Right ventricle myocardium inferior (tissue), 1 donor: ENCODE measurements around the gene F2RL3. TPM values are rescaled to one million over a fixed set of nuclear protein-coding genes. Genes with fewer than 3 reads are reported as not detected.

ENCODE experiments used
- ATAC-seq: fragments of 200-7000 bp; cut with Tn5 transposase; one replicate; pipeline ENCODE4 v1.9.1; 2020; ENCODE audit warnings: mild to moderate bottlenecking, moderate library complexity
- DNase-seq: peaks from one replicate; pipeline ENCODE4 v3.0.0; 2021; ENCODE audit errors: missing footprints
- intact Hi-C: fragments of 100-400 bp; cut with DNase I; formaldehyde crosslinking; loops from one replicate; pipeline ENCODE4 v1.11.0; 2022
- total RNA-seq: library from RNA; stranded (reverse); fragmentation: NEBNext Ultra II Directional; extraction: Animal tissue kit (Norgen Biotek cat#: 25700); gene quantifications from one replicate; pipeline ENCODE4 v1.2.1, GENCODE V29; 2021
- donor health status: DM: no; HTN: yes; CAD: no; lungs with severe emphysema.

Gene F2RL3
- total RNA-seq, 1 donor from 2014 or later: 0.27 TPM

GRCh38 chr19:16891696-16892382 is 3.0 kb downstream of the F2RL3 start:
- no peak for DNase-seq
- intact Hi-C loops: loop anchor here (10.0 kb wide), 1 partner anchor 153 kb away; no protein-coding TSS in a partner anchor
- no peak for ATAC-seq

- ATAC-seq (no peak), DNase-seq (no peak)
- intact Hi-C loops: loop anchor here (10.0 kb wide), 1 partner anchor 152 kb away; no protein-coding TSS in a partner anchor
Measured at GRCh38 chr19:16892436-16892835, 3.6 kb downstream of the F2RL3 start.

GRCh38 chr19:16892868-16893685 is 4.3 kb downstream of the F2RL3 start:
- ATAC-seq (no peak), DNase-seq (no peak)
- intact Hi-C loops: loop anchor here (10.0 kb wide), 1 partner anchor 152 kb away; no protein-coding TSS in a partner anchor

GRCh38 chr19:16893686-16893989 is 4.8 kb downstream of the F2RL3 start:
- DNase-seq (no peak), ATAC-seq (no peak)
- intact Hi-C loops: loop anchor here (10.0 kb wide), 1 partner anchor 151 kb away; no protein-coding TSS in a partner anchor

GRCh38 chr19:16894080-16894479 is 5.3 kb downstream of the F2RL3 start:
- intact Hi-C loops: loop anchor here (10.0 kb wide), 1 partner anchor 151 kb away; no protein-coding TSS in a partner anchor
- DNase-seq (no peak), ATAC-seq (no peak)

- no peak for DNase-seq
- no peak for ATAC-seq
- intact Hi-C loops: loop anchor here (5.0 to 10.0 kb wide), 2 partner anchors 68 to 149 kb away; partner anchors contain the start of gene SIN3B
Measured at GRCh38 chr19:16895467-16896145, 6.8 kb downstream of the F2RL3 start.

- ATAC-seq (no peak), DNase-seq (no peak)
- intact Hi-C loops: loop anchor here (5.0 to 10.0 kb wide), 2 partner anchors 69 to 148 kb away; partner anchors contain the start of gene SIN3B
Measured at GRCh38 chr19:16896146-16897028, 7.6 kb downstream of the F2RL3 start.

GRCh38 chr19:16897029-16897855 is 8.4 kb downstream of the F2RL3 start:
- DNase-seq (peak; percentile 96), ATAC-seq (peak; percentile 91)
- intact Hi-C loops: loop anchor here (5.0 to 10.0 kb wide), 2 partner anchors 70 to 148 kb away; partner anchors contain the start of gene SIN3B

GRCh38 chr19:16897856-16898161 is 9.0 kb downstream of the F2RL3 start:
- ATAC-seq (no peak), DNase-seq (peak; percentile 82)
- intact Hi-C loops: loop anchor here (2.0 to 10.0 kb wide), 3 partner anchors 71 to 147 kb away; partner anchors contain the start of gene SIN3B

GRCh38 chr19:16898361-16899015 is 9.7 kb downstream of the F2RL3 start:
- no peak for DNase-seq

GRCh38 chr19:16899566-16900075 is 10.8 kb downstream of the F2RL3 start:
- intact Hi-C loops: loop anchor here (2.0 to 10.0 kb wide), 3 partner anchors 72 to 145 kb away; partner anchors contain the start of gene SIN3B
- no peak for DNase-seq
- no peak for ATAC-seq

More at GRCh38 chr19:16898361-16899015, 9.7 kb downstream of the F2RL3 start:
- ATAC-seq: no peak
- intact Hi-C loops: loop anchor here (2.0 to 10.0 kb wide), 3 partner anchors 71 to 146 kb away; partner anchors contain the start of gene SIN3B

- intact Hi-C loops: no loop called here
- no peak for DNase-seq
- ATAC-seq: no peak
Measured at GRCh38 chr19:16901491-16902175, 12.8 kb downstream of the F2RL3 start.

- DNase-seq: no peak
- ATAC-seq: no peak
- intact Hi-C loops: no loop called here
Measured at GRCh38 chr19:16902545-16902944, 13.7 kb downstream of the F2RL3 start.

GRCh38 chr19:16903347-16903746 is 14.5 kb downstream of the F2RL3 start:
- no peak for ATAC-seq
- intact Hi-C loops: no loop called here
- DNase-seq: no peak

- no peak for ATAC-seq
- intact Hi-C loops: no loop called here
- DNase-seq: no peak
Measured at GRCh38 chr19:16904599-16904998, 15.8 kb downstream of the F2RL3 start.

- ATAC-seq (no peak), DNase-seq (no peak)
- intact Hi-C loops: no loop called here
Measured at GRCh38 chr19:16908759-16909158, 20.0 kb downstream of the F2RL3 start.
